ENCODE data around the gene DUSP22. TPM values are rescaled to one million over a fixed set of nuclear protein-coding genes. Genes with fewer than 3 reads are reported as not detected.

The DUSP22 gene
- total and polyA plus RNA-seq, 9 of the 15 experiments (the other 6 are each of a cell fraction or from before 2014, with no cell fraction given) = 9.3 to 19.4 (median 11.8) TPM

DNA sequence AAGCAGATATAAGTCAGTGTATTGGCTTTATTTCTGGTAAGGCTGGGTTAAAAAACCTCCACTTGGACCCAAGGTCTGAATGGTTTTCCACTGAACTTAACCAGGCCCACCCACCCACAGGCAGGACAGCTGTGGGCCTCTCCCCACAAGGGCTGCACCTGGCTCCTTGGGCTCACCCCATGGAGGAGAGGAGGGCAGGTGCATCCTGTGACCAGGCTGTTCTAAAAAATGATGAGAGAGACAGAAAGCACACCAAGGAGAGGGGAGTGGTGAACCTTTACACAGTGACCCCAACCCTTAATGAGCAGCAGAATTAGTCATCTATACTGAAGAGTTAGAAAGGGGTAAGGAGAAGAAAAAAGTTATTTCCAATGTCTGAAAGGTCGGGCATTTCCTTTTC is 34.5 kb upstream of the DUSP22 start (continued):
- TF ChIP-seq, protein P1, sequence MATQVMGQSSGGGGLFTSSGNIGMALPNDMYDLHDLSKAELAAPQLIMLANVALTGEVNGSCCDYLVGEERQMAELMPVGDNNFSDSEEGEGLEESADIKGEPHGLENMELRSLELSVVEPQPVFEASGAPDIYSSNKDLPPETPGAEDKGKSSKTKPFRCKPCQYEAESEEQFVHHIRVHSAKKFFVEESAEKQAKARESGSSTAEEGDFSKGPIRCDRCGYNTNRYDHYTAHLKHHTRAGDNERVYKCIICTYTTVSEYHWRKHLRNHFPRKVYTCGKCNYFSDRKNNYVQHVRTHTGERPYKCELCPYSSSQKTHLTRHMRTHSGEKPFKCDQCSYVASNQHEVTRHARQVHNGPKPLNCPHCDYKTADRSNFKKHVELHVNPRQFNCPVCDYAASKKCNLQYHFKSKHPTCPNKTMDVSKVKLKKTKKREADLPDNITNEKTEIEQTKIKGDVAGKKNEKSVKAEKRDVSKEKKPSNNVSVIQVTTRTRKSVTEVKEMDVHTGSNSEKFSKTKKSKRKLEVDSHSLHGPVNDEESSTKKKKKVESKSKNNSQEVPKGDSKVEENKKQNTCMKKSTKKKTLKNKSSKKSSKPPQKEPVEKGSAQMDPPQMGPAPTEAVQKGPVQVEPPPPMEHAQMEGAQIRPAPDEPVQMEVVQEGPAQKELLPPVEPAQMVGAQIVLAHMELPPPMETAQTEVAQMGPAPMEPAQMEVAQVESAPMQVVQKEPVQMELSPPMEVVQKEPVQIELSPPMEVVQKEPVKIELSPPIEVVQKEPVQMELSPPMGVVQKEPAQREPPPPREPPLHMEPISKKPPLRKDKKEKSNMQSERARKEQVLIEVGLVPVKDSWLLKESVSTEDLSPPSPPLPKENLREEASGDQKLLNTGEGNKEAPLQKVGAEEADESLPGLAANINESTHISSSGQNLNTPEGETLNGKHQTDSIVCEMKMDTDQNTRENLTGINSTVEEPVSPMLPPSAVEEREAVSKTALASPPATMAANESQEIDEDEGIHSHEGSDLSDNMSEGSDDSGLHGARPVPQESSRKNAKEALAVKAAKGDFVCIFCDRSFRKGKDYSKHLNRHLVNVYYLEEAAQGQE (IDR thresholded peaks at IDR 0.05; ENCODE audit: borderline replicate concordance) = no peak
- TF ChIP-seq, protein P1 (CRISPR knock-in tag; IDR thresholded peaks at IDR 0.05; ENCODE audit: low read depth) = no peak
- TF ChIP-seq, protein P2, sequence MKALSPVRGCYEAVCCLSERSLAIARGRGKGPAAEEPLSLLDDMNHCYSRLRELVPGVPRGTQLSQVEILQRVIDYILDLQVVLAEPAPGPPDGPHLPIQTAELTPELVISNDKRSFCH (CRISPR knock-in tag; IDR thresholded peaks at IDR 0.05) = no peak
- TF ChIP-seq, protein P2 (tag; IDR thresholded peaks at IDR 0.05) = no peak
- TF ChIP-seq, protein P3, sequence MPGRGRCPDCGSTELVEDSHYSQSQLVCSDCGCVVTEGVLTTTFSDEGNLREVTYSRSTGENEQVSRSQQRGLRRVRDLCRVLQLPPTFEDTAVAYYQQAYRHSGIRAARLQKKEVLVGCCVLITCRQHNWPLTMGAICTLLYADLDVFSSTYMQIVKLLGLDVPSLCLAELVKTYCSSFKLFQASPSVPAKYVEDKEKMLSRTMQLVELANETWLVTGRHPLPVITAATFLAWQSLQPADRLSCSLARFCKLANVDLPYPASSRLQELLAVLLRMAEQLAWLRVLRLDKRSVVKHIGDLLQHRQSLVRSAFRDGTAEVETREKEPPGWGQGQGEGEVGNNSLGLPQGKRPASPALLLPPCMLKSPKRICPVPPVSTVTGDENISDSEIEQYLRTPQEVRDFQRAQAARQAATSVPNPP (IDR thresholded peaks at IDR 0.05; ENCODE audit: borderline replicate concordance, insufficient read depth, insufficient read length) = no peak
- no peak for TF ChIP-seq SOX6 (IDR thresholded peaks at IDR 0.05)
- no peak for TF ChIP-seq MCM2 (IDR thresholded peaks at IDR 0.05; ENCODE audit: low read depth)
- no peak for TF ChIP-seq ZNF764 (CRISPR knock-in tag; IDR thresholded peaks at IDR 0.05; ENCODE audit: low read depth)
- no peak for TF ChIP-seq HIVEP1 (CRISPR knock-in tag; IDR thresholded peaks at IDR 0.05)
